Bronchial epithelial cell (primary cell): ENCODE data around the gene CREB3L4. TPM values are rescaled to one million over a fixed set of nuclear protein-coding genes. Genes with fewer than 3 reads are reported as not detected.

Experiments
- DNase-seq: peaks from one replicate; pipeline ENCODE4 v3.0.0-alpha.2; 2010; ENCODE audit warnings: low read depth
- FAIRE-seq: peaks from 2 replicates; lab custom pipeline; 2011; peaks lifted over from hg19 to GRCh38; lab: Jason Lieb, UNC
- H3K27me3 ChIP-seq: 2 replicates; pipeline ENCODE4 v1.5.1; 2011; ENCODE audit warnings: low read length; ENCODE audit not compliant: control insufficient read depth, insufficient read depth
- H3K36me3 ChIP-seq: 2 replicates; pipeline ENCODE4 v1.5.1; 2011; ENCODE audit warnings: low read length; ENCODE audit not compliant: control insufficient read depth, insufficient read depth
- H3K4me3 ChIP-seq: 2 replicates; pipeline ENCODE4 v1.5.1; 2011; ENCODE audit warnings: mild to moderate bottlenecking, low read depth, low read length, control low read depth
- CTCF ChIP-seq: IDR thresholded peaks from 2 replicates; pipeline ENCODE4 v1.5.1; 2011; ENCODE audit warnings: mild to moderate bottlenecking, moderate library complexity, low read length, control low read depth, inconsistent platforms; ENCODE audit not compliant: insufficient read depth, severe bottlenecking
- total RNA-seq: library from RNA; depleted of rRNA; stranded (reverse); fragments of >200 nt; gene quantifications from 2 replicates; pipeline ENCODE4 v1.2.1, GENCODE V29; 2014

The CREB3L4 gene
- total RNA-seq, 1 donor from 2014 or later, result 7.1 TPM

- no peak for FAIRE-seq
- no peaks in the 10 kb centered on the region for H3K36me3 ChIP-seq
- no peak overlapping the region for H3K4me3 ChIP-seq
- no peaks in the 10 kb centered on the region for H3K27me3 ChIP-seq
- no peak for TF ChIP-seq CTCF
- peak; percentile 53 for DNase-seq
These were observed 46.6 kb downstream of the CREB3L4 start for GRCh38 chr1:154014154-154014907.

- Histone ChIP-seq H3K27me3 (no peaks in the 10 kb centered on the region), H3K36me3 (no peaks in the 10 kb centered on the region), H3K4me3 (no peak overlapping the region)
- no peak for TF ChIP-seq CTCF
- FAIRE-seq (no peak), DNase-seq (no peak)
These were observed 51.6 kb downstream of the CREB3L4 start for GRCh38 chr1:154019269-154019668.

GRCh38 chr1:154019940-154020339, 52.2 kb downstream of the CREB3L4 start:
- TF ChIP-seq CTCF, result no peak
- FAIRE-seq (no peak), DNase-seq (no peak)
- Histone ChIP-seq H3K27me3 (no peaks in the 10 kb centered on the region), H3K36me3 (no peaks in the 10 kb centered on the region), H3K4me3 (no peak overlapping the region)

Other genes with a start within 250 kb of the CREB3L4 start
- gene INTS3, start 239.9 kb upstream of the CREB3L4 start, total RNA-seq, result 12.6 and 12.7 TPM in 2 replicates
- 4.1 and 7.4 TPM in 2 replicates for gene SLC27A3, start 192.5 kb upstream of the CREB3L4 start, total RNA-seq
- gene GATAD2B, start 44.9 kb upstream of the CREB3L4 start, total RNA-seq, result 1.8 and 3.7 TPM in 2 replicates
- gene DENND4B, start 21.2 kb upstream of the CREB3L4 start, total RNA-seq, result 8.7 and 12.3 TPM in 2 replicates
- 2.6 and 4.7 TPM in 2 replicates for gene CRTC2, start 9.3 kb upstream of the CREB3L4 start, total RNA-seq
- gene SLC39A1, start 4.4 kb upstream of the CREB3L4 start, total RNA-seq, result 71.2 and 108 TPM in 2 replicates
- gene JTB, start 9.8 kb downstream of the CREB3L4 start, total RNA-seq, result 181 and 183 TPM in 2 replicates
- 24.2 and 40.8 TPM in 2 replicates for gene RAB13, start 18.4 kb downstream of the CREB3L4 start, total RNA-seq
- 1,160 and 1,698 TPM in 2 replicates for gene RPS27, start 22.9 kb downstream of the CREB3L4 start, total RNA-seq
- under 0.01 and 0.13 TPM in 2 replicates for gene NUP210L, start 187.2 kb downstream of the CREB3L4 start, total RNA-seq
- 279 and 321 TPM in 2 replicates for gene TPM3, start 224.2 kb downstream of the CREB3L4 start, total RNA-seq
- gene CFAP141, start 238.4 kb downstream of the CREB3L4 start, total RNA-seq, result not detected in 2 replicates